CD14-positive monocyte (primary cell): Measurements from ENCODE around the gene EPB41L4A. TPM values are rescaled to one million over a fixed set of nuclear protein-coding genes. Genes with fewer than 3 reads are reported as not detected.
"Not testable (repeated sequence)": the region's sequence is repeated elsewhere in the genome, so short reads cannot be mapped to it uniquely, and the experiment has no call there.

Source experiments
- DNase-seq, 3 donors: peaks; one replicate each; pipeline ENCODE4 v3.0.0-alpha.2; 2011 to 2022
- H2AFZ ChIP-seq: 2 replicates; pipeline ENCODE4 v1.6.0; 2012; ENCODE audit warnings: mild to moderate bottlenecking, low read depth, low read length, inconsistent platforms; ENCODE audit not compliant: insufficient read depth, poor library complexity, severe bottlenecking
- H3K27ac ChIP-seq, 2 donors: 1 replicate in 1 of 2; 2 replicates in 1 of 2; pipeline ENCODE4 v1.5.1; 2012 to 2013; ENCODE audit warnings: low read length in 2 of 2, control low read depth in 1 of 2, inconsistent platforms in 1 of 2, low read depth in 1 of 2, mild to moderate bottlenecking in 1 of 2
- H3K27me3 ChIP-seq, 2 donors: one replicate each; pipeline versions ENCODE4 v1.6.0 to v1.6.1; 2011 to 2013; ENCODE audit warnings: low read length in 2 of 2; ENCODE audit not compliant: control insufficient read depth in 2 of 2, insufficient read depth in 2 of 2
- H3K36me3 ChIP-seq, 2 donors: replicated peaks in 1 of 2; 1 replicate in 1 of 2; 2 replicates in 1 of 2; pipeline versions ENCODE4 v1.5.1 to v1.6.1; 2012 to 2013; ENCODE audit warnings: low read length in 2 of 2, control low read depth in 1 of 2, inconsistent platforms in 1 of 2, mild to moderate bottlenecking in 1 of 2; ENCODE audit not compliant: insufficient read depth in 2 of 2, control insufficient read depth in 1 of 2
- H3K4me1 ChIP-seq, 2 donors: 1 replicate in 1 of 2; 2 replicates in 1 of 2; pipeline versions ENCODE4 v1.5.1 to v1.6.1; 2012 to 2013; ENCODE audit warnings: low read length in 2 of 2, control low read depth in 1 of 2, inconsistent platforms in 1 of 2, mild to moderate bottlenecking in 1 of 2, moderate library complexity in 1 of 2; ENCODE audit not compliant: insufficient read depth in 2 of 2, control insufficient read depth in 1 of 2
- H3K4me2 ChIP-seq: replicated peaks from 2 replicates; pipeline ENCODE3; 2012; ENCODE audit warnings: low read length, moderate library complexity, mild to moderate bottlenecking; ENCODE audit not compliant: poor library complexity, severe bottlenecking; ENCODE audit errors: extremely low read depth
- H3K4me3 ChIP-seq, 3 experiments: fragments of 200-600 bp in 1 of 3; sonication (generic) in 1 of 3; replicated peaks in 1 of 3; 1 replicate in 2 of 3; 2 replicates in 1 of 3; pipeline ENCODE4 v1.5.1; 2011 to 2013; ENCODE audit warnings: low read length in 3 of 3, mild to moderate bottlenecking in 3 of 3, control low read depth in 2 of 3, low read depth in 2 of 3, inconsistent platforms in 1 of 3, moderate library complexity in 1 of 3
- H3K79me2 ChIP-seq: 2 replicates; pipeline ENCODE4 v1.6.0; 2012; ENCODE audit warnings: mild to moderate bottlenecking, control low read depth, inconsistent platforms, low read length, moderate library complexity; ENCODE audit not compliant: insufficient read depth
- H3K9ac ChIP-seq: 2 replicates; pipeline ENCODE4 v1.6.0; 2017; ENCODE audit warnings: low read length, mild to moderate bottlenecking; ENCODE audit not compliant: insufficient read depth, poor library complexity, severe bottlenecking
- H3K9me3 ChIP-seq, 2 donors: replicated peaks in 1 of 2; 1 replicate in 1 of 2; 2 replicates in 1 of 2; pipeline versions ENCODE4 v1.5.1 to v1.6.1; 2012 to 2013; ENCODE audit warnings: low read length in 2 of 2, control low read depth in 1 of 2; ENCODE audit not compliant: control insufficient read depth in 1 of 2, insufficient read depth in 1 of 2
- H4K20me1 ChIP-seq: 2 replicates; pipeline ENCODE4 v1.6.0; 2012; ENCODE audit warnings: mild to moderate bottlenecking, low read length, control low read depth, moderate library complexity; ENCODE audit not compliant: insufficient read depth
- H3K27ac Mint-ChIP-seq, 7 donors: one replicate each; pipeline ENCODE4 v1.8.0; 2020; ENCODE audit warnings: mild to moderate bottlenecking in 7 of 7, mixed read lengths in 7 of 7, moderate library complexity in 6 of 7, inconsistent platforms in 2 of 7
- H3K27me3 Mint-ChIP-seq, 3 donors: one replicate each; pipeline ENCODE4 v1.8.0; 2021 to 2022; ENCODE audit warnings: low read depth in 3 of 3, mild to moderate bottlenecking in 3 of 3, mixed read lengths in 3 of 3, moderate library complexity in 3 of 3, inconsistent platforms in 1 of 3
- H3K36me3 Mint-ChIP-seq, 2 donors: one replicate each; pipeline ENCODE4 v1.8.0; 2020; ENCODE audit warnings: mixed read lengths in 2 of 2, inconsistent platforms in 1 of 2, mild to moderate bottlenecking in 1 of 2
- H3K4me1 Mint-ChIP-seq: one replicate; pipeline ENCODE4 v1.8.0; 2020; ENCODE audit warnings: mild to moderate bottlenecking, mixed read lengths
- H3K4me3 Mint-ChIP-seq, 2 donors: one replicate each; pipeline ENCODE4 v1.8.0; 2020; ENCODE audit warnings: mild to moderate bottlenecking in 2 of 2, mixed read lengths in 2 of 2, moderate library complexity in 1 of 2
- H3K9me3 Mint-ChIP-seq, 7 donors: one replicate each; pipeline ENCODE4 v1.8.0; 2020 to 2022; ENCODE audit warnings: mixed read lengths in 7 of 7, mild to moderate bottlenecking in 6 of 7, moderate library complexity in 6 of 7, inconsistent platforms in 2 of 7
- CTCF ChIP-seq: fragments of 200-600 bp; IDR thresholded peaks from one replicate; pipeline ENCODE4 v1.8.0; 2022; ENCODE audit warnings: antibody characterized with exemption, mild to moderate bottlenecking
- WGBS: methylation state at CpG from one replicate; pipeline ENCODE4 v1.1.5; 2013; ENCODE audit warnings: missing lambda C conversion rate; ENCODE audit not compliant: insufficient coverage; 5-methylcytosine and 5-hydroxymethylcytosine counted together
- intact Hi-C, 2 donors: fragments of 100-400 bp; cut with micrococcal nuclease; formaldehyde crosslinking; loops; one replicate each; pipeline versions ENCODE4 v1.15.0 to v1.15.1; 2023
- polyA plus RNA-seq, 3 donors: library from polyadenylated mRNA; depleted of rRNA in 1 of 3; unstranded in 2 of 3; stranded (reverse) in 1 of 3; fragments of 300-500 nt in 2 of 3; fragments of >200 nt in 1 of 3; fragmentation: Illumina TruSeq in 2 of 3; gene quantifications; 1 replicate in 2 of 3; 2 replicates in 1 of 3; pipeline ENCODE4 v1.2.3, GENCODE V29; 2012 to 2021

EPB41L4A gene
- polyA plus RNA-seq, 3 donors: 0.01 to 0.05 TPM; not detected in 1

GRCh38 chr5:112226215-112226614 lies 192.9 kb downstream of the EPB41L4A start:
- Histone ChIP-seq H3K27me3 (no peaks in the 10 kb centered on the region), H3K4me3 (no peak overlapping the region), H3K27ac (no peak overlapping the region), H2AFZ (no peak overlapping the region), H3K9me3 (no peaks in the 10 kb centered on the region), H3K36me3 (no peaks in the 10 kb centered on the region), H3K79me2 (no peaks in the 10 kb centered on the region), H4K20me1 (no peaks in the 10 kb centered on the region), H3K4me1 (no peaks in the 10 kb centered on the region), H3K9ac (no peak overlapping the region), H3K4me2 (no peak overlapping the region)
- intact Hi-C loops: no loop called here
- H3K27me3 Mint-ChIP-seq: peaks cover 3% of the 10 kb centered on the region in 3 donors
- no peak overlapping the region for H3K27ac Mint-ChIP-seq
- H3K4me1 Mint-ChIP-seq: peaks cover 2% of the 10 kb centered on the region
- no peak overlapping the region for H3K4me3 Mint-ChIP-seq
- DNase-seq: no peak
- WGBS: 88% methylated on average over 3 of the region's 3 CpGs
- no peaks in the 10 kb centered on the region for H3K36me3 Mint-ChIP-seq
- no peak for TF ChIP-seq CTCF
- H3K9me3 Mint-ChIP-seq: no peaks in the 10 kb centered on the region

- H3K4me1 Mint-ChIP-seq, H3K27me3 Mint-ChIP-seq, H3K4me1 ChIP-seq, H3K9ac ChIP-seq, H3K9me3 Mint-ChIP-seq, H3K36me3 ChIP-seq, H3K9me3 ChIP-seq, H3K4me3 Mint-ChIP-seq, H4K20me1 ChIP-seq, H3K27ac Mint-ChIP-seq, H3K4me3 ChIP-seq, DNase-seq, H3K27ac ChIP-seq, H3K79me2 ChIP-seq, H2AFZ ChIP-seq, intact Hi-C loops, H3K4me2 ChIP-seq, H3K36me3 Mint-ChIP-seq, H3K27me3 ChIP-seq: not testable (repeated sequence)
- no CpG with 5 or more reads among the region's 7 CpGs for WGBS
Measured at GRCh38 chr5:112222997-112223396, 196.1 kb downstream of the EPB41L4A start.
